ENCODE data around the gene DYNC1H1. TPM values are rescaled to one million over a fixed set of nuclear protein-coding genes. Genes with fewer than 3 reads are reported as not detected.

DYNC1H1 gene
- total RNA-seq, 1 experiment from 2014 or later, result 606 TPM

DNA sequence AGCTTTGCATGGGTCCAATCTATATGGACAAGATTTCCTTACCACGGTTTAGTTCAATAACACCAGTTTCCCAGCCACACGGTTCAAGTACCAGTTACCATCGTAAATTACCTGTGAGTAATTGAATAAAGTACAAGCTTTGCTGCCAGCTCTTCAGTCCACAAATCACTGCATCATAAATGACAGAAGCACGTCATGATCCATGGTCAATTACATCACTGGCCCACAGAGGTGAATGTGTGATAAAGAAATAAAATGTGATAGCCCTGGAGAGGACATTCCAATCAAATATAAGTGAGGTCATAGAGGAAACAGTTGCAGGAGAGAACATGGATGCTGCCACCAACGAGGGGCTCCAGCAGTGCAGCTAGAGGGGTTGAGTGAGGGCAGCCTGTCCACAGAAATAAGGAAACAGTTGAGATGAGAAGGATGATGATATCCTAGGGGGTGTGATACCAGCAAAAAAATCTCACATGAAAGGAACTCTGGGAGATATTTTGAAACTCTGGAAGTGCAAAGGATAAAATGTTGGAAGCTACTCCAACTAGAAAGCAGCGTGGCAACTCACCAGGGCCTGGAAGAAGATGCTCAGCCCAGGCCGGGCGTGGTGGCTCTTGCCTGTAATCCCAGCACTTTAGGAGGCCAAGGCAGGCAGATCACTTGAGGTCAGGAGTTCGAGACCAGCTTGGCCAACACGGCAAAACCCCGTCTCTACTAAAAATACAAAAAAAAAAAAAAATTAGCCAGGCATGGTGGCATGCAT, 5.8 kb upstream of the DYNC1H1 start:
- intact Hi-C loops (cut with micrococcal nuclease), result no loop called here
- Histone ChIP-seq H3K27me3 (ENCODE audit: low read length) (no peaks in the 10 kb centered on the region), H3K9ac (ENCODE audit: low read length) (no peak overlapping the region), H3K4me3 (ENCODE audit: low read length) (no peak overlapping the region), H3K4me1 (ENCODE audit: insufficient read depth, low read length) (peaks cover 20% of the 10 kb centered on the region), H3K36me3 (ENCODE audit: low read depth, low read length) (no peaks in the 10 kb centered on the region), H4K20me1 (ENCODE audit: low read length) (no peaks in the 10 kb centered on the region), H3K9me2 (replicated peaks; ENCODE audit: low read length) (no peaks in the 10 kb centered on the region), H2AFZ (ENCODE audit: low read length) (no peak overlapping the region), H3K27ac (ENCODE audit: low read length) (no peak overlapping the region), H3K79me2 (ENCODE audit: low read length) (no peaks in the 10 kb centered on the region), H3K4me2 (ENCODE audit: low read length) (no peak overlapping the region), H3K9me3 (ENCODE audit: low read length) (no peaks in the 10 kb centered on the region), H3F3A (ENCODE audit: low read length, unreplicated experiment) (no peaks in the 10 kb centered on the region)
- CTCF ChIA-PET, result interaction anchor here (0.7 kb wide), 1 partner anchor 36 kb away, joined by 8 read pairs; no protein-coding TSS in a partner anchor
- BruUV-seq (replicated peaks), result no TSS peak
- DNase-seq (no peak), ATAC-seq (no peak)
- TF ChIP-seq, protein P1, sequence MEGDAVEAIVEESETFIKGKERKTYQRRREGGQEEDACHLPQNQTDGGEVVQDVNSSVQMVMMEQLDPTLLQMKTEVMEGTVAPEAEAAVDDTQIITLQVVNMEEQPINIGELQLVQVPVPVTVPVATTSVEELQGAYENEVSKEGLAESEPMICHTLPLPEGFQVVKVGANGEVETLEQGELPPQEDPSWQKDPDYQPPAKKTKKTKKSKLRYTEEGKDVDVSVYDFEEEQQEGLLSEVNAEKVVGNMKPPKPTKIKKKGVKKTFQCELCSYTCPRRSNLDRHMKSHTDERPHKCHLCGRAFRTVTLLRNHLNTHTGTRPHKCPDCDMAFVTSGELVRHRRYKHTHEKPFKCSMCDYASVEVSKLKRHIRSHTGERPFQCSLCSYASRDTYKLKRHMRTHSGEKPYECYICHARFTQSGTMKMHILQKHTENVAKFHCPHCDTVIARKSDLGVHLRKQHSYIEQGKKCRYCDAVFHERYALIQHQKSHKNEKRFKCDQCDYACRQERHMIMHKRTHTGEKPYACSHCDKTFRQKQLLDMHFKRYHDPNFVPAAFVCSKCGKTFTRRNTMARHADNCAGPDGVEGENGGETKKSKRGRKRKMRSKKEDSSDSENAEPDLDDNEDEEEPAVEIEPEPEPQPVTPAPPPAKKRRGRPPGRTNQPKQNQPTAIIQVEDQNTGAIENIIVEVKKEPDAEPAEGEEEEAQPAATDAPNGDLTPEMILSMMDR (conservative IDR thresholded peaks at IDR 0.05; ENCODE audit: low read depth, low read length), result no peak
- POLR2A ChIA-PET (ENCODE audit: unreplicated experiment), result no interaction called here

DNA sequence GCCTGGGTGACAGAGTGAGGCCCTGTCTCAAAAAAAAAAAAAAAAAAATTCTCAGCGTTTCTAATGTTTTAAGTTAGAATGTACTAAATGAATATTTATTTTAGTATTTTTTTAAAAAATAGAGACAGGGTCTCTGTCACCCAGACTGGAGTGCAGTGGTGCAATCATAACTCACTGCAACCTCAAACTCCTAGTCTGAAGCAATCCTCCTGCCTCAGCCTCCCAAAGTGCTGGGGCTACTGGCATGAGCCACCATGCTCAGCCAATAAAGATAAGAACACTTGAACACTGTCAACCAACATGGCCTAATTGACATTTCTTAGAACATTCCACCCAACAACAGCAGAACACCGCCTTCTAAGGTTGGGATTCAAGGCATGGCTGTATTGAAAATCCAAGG, 5.1 kb upstream of the DYNC1H1 start:
- no TSS peak for BruUV-seq (replicated peaks)
- peaks cover 25% of the 10 kb centered on the region for H3K4me1 ChIP-seq (ENCODE audit: insufficient read depth, low read length)
- CTCF ChIA-PET, result interaction anchor here (0.6 to 0.7 kb wide), 2 partner anchors 37 to 199 kb away, joined by 5 to 8 read pairs; no protein-coding TSS in a partner anchor

DNA sequence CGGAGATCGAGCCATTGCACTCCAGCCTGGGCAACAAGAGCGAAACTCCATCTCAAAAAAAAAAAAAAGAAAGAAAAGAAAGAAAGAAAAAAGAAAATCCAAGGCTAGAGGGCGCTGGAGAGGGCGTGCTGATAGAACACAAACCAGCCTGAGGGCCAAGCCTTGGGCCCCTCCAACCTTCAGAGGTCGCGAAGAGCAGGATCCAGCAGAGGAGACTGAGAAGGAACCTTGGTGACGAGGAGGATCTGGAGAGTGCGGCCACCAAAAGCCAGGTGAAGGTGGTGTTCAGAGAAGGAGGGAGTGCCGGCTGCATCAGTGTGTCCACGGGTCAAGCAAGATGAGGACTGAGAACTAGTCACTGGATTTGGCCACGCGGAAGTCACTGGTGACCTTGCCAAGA, 4.1 kb upstream of the DYNC1H1 start:
- POLR2A ChIA-PET (ENCODE audit: unreplicated experiment), result no interaction called here
- no peak overlapping the region for H3K9ac ChIP-seq (ENCODE audit: low read length)
- no peak for TF ChIP-seq EZH2 (IDR thresholded peaks at IDR 0.05; ENCODE audit: low read length, unreplicated experiment)
- TF ChIP-seq, protein P1 (conservative IDR thresholded peaks at IDR 0.05; ENCODE audit: low read depth, low read length), result peak; percentile 65

More for the DNA sequence above, 5.1 kb upstream of the DYNC1H1 start:
- Histone ChIP-seq H3F3A (ENCODE audit: low read length, unreplicated experiment) (no peaks in the 10 kb centered on the region), H3K27me3 (ENCODE audit: low read length) (no peaks in the 10 kb centered on the region), H3K9me2 (replicated peaks; ENCODE audit: low read length) (no peaks in the 10 kb centered on the region), H3K36me3 (ENCODE audit: low read depth, low read length) (no peaks in the 10 kb centered on the region), H2AFZ (ENCODE audit: low read length) (no peak overlapping the region), H3K27ac (ENCODE audit: low read length) (no peak overlapping the region), H3K4me2 (ENCODE audit: low read length) (no peak overlapping the region), H4K20me1 (ENCODE audit: low read length) (no peaks in the 10 kb centered on the region), H3K9ac (ENCODE audit: low read length) (no peak overlapping the region), H3K4me3 (ENCODE audit: low read length) (no peak overlapping the region), H3K79me2 (ENCODE audit: low read length) (no peaks in the 10 kb centered on the region), H3K9me3 (ENCODE audit: low read length) (no peaks in the 10 kb centered on the region)
- intact Hi-C loops (cut with micrococcal nuclease), result no loop called here
- POLR2A ChIA-PET (ENCODE audit: unreplicated experiment), result no interaction called here
- DNase-seq, result no peak
- no peak for TF ChIP-seq EZH2 (IDR thresholded peaks at IDR 0.05; ENCODE audit: low read length, unreplicated experiment)
- no peak for TF ChIP-seq EZH2phosphoT487 (IDR thresholded peaks at IDR 0.05; ENCODE audit: borderline replicate concordance, low read length)
- TF ChIP-seq, protein P1 (conservative IDR thresholded peaks at IDR 0.05; ENCODE audit: low read depth, low read length), result no peak
- ATAC-seq, result no peak

More for the DNA sequence above, 4.1 kb upstream of the DYNC1H1 start:
- Histone ChIP-seq H3K9me2 (replicated peaks; ENCODE audit: low read length) (no peaks in the 10 kb centered on the region), H3K4me2 (ENCODE audit: low read length) (peak overlapping the region; percentile 16), H3K79me2 (ENCODE audit: low read length) (peaks cover 9% of the 10 kb centered on the region), H2AFZ (ENCODE audit: low read length) (peak overlapping the region; percentile 84), H3K4me1 (ENCODE audit: insufficient read depth, low read length) (peaks cover 25% of the 10 kb centered on the region), H3K27ac (ENCODE audit: low read length) (no peak overlapping the region), H3K9me3 (ENCODE audit: low read length) (no peaks in the 10 kb centered on the region), H3F3A (ENCODE audit: low read length, unreplicated experiment) (no peaks in the 10 kb centered on the region), H3K4me3 (ENCODE audit: low read length) (no peak overlapping the region), H3K36me3 (ENCODE audit: low read depth, low read length) (no peaks in the 10 kb centered on the region), H4K20me1 (ENCODE audit: low read length) (no peaks in the 10 kb centered on the region), H3K27me3 (ENCODE audit: low read length) (no peaks in the 10 kb centered on the region)
- intact Hi-C loops (cut with micrococcal nuclease), result loop anchor here (5.0 kb wide), 1 partner anchor 67 kb away; no protein-coding TSS in a partner anchor
- ATAC-seq, result no peak
- BruUV-seq (replicated peaks), result no TSS peak
- peak; percentile 48 for DNase-seq
- CTCF ChIA-PET, result no interaction called here
